GM18508 (cell line): ENCODE results near the gene SHANK3.

Experiments used
- ATAC-seq: cut with Tn5 transposase; IDR thresholded peaks from one replicate; pipeline ENCODE4 v1.9.1; 2021; ENCODE audit warnings: moderate number of reproducible peaks; ENCODE audit not compliant: insufficient read depth, unreplicated experiment

Gene SHANK3

DNA sequence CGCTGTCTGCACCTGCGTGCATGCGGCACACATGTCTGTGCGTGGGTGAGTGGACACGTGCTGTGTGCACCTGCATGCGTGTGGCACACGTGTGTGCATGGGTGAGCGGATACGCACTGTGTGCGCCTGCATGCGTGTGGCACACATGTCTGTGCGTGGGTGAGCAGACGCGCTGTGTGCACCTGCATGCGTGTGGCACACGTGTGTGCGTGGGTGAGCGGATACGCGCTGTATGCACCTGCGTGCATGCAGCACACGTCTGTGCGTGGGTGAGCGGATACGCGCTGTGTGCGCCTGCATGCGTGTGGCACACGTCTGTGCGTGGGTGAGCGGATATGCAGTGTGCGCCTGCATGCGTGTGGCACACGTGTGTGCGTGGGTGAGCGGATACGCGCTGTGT is 38.3 kb downstream of the SHANK3 start:
- ATAC-seq = no peak

DNA sequence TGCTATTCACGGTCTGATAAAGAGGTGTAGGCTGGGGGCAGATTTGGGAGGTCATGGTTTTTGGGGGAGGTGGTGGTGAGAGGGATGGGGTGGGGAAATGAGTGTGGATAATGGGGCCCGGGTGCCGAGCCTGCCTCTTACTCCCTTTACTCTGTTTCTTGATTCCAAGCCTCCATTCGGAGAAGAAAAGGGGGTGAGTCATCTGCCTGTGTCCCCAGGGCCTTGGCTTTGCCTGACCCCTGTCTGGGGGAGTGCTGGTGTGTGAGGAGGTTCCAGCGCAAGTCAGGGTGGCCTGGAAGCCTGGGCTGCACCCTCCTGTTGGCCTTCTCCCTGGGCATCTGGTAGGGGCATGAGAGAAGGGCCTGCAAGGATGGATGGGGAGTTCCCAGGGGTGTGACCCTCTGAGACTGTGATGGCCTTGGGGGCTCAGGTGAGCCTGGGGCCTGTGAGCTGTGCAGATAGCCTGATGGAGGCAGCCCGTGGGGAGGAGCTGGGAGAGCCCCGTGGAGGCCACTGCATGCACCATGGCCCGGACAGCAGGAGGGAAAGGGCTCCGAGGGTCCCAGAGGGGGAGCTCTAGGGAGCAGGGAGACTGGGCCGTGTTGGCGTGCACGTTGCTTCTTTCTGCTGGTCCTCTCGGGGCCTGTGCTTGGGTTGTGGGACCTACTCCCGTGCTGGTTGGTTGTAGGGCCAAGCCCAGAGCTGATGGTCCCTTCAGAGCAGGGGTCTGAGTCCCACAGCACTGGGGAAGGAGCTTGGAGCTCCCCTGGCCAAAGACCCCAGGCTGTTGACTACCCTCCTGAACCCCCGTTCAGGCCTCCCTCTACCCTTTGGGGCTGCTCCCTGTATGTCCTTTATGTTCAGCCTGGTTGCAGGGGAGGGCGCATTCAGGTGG is 39.1 kb downstream of the SHANK3 start:
- no peak for ATAC-seq

DNA sequence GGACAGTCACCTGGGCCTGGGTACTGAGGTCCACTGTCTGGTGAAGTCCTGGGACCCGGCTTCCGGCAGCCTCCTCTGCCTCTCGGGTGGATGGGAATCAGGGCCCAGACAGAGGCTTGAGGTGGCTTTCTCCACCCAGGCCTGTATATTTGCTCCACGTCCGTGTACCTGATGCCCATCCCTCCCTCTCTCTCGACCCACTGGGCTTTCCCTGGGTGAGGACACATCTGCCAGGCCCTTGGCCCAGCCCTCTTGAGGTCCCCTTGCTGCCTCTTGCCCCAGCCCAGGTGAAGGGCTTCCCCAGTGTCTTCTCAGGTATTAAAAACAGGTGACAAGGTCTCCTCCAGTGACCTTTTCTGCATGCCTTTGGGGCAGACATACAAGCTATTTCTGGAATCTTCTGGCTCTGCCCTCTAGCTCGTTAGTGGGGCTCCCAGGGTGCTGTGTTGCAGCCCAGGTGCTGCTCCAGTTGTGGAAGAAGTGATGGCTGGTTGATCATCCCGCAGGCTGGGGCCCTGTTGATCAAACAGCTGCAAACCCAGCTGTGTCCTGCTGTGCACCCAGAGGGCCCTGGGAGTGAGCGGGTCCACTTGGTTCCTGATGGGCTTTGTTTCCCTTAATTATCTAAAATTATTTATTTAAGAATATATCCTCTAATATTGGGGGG is 39.9 kb downstream of the SHANK3 start:
- no peak for ATAC-seq

DNA sequence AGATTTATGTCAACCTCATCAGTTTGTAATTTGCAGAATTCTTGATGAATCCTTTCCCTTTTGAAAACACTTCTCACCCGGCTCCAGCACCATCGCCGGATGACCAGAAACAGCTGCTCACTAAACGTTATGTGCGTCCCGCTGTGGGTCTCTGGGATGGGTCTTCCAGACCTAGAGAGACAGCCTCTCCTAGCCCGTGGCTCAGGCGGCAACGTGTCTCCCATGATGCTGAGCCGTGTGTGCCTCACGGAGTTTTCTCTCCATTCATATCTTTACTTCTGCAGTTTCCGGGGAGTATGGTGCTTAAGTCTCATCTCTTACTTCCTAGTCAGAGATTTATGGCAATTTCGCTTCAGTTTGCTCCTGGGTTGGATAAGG is 40.4 kb downstream of the SHANK3 start:
- ATAC-seq = no peak

DNA sequence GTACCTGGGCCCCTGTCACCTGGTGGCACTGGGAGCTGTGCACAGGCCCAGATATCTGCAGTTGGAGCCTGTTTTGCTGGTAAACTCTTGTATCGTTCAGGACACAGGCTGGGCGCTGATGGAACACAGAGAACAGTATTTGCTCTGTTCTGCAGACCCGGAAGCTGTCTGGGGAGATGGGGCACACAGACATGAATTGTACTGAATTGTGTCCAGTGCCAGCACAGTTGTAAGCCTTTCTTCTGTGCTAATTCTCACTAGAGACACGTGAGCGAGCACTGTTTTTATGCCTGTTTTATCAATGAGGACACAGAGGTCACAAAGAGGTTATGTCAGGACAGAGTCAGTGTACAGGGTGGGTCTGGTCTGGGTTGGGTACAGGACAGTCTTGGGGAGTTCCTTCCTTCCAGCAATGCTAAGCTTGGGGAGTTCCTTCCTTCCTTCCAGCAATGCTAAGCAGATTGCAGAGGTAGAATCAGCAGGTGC is 41.0 kb downstream of the SHANK3 start:
- ATAC-seq = no peak

DNA sequence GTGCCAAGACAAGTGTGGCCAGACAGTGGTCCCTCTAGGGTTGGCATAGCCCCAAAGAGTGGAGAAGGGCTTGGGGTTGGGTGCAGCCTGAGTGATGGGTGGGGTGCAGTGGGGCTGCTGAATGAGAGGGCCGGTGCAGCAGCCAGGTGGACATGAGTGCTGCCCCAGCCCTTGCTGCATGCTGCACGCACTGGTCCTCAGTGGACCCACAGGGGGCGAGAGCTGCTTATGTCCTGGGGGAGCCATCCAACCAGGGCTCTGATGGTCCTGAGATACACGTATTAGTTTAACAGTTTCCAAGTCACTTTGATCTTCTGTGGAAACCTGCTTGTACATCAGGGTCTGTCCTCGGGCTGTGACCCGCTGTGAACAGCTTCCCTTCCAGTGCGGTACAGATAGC is 41.5 kb downstream of the SHANK3 start:
- no peak for ATAC-seq

DNA sequence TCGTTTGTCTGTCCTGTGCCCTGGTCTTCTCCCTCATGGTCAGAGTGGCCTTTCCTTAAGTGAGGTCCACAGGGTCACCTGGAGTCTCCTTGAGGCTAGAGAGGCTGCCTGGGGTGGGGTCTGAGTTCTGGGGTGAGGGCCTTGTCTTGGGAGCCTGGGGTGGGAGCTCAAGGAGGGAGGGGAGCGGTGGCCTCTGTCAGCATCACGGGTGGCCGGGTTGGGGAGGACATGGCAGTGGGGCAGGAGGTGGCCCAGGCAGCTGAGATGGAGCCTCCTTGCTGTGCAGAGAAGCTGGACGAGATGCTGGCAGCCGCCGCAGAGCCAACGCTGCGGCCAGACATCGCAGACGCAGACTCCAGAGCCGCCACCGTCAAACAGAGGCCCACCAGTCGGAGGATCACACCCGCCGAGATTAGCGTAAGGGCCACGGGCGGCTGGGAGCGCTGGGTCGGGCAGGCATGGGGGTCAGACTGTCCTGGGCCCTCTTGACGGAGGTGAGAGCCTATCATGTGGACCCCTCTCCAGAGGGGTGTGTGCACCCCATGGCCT is 42.1 kb downstream of the SHANK3 start:
- ATAC-seq = no peak

DNA sequence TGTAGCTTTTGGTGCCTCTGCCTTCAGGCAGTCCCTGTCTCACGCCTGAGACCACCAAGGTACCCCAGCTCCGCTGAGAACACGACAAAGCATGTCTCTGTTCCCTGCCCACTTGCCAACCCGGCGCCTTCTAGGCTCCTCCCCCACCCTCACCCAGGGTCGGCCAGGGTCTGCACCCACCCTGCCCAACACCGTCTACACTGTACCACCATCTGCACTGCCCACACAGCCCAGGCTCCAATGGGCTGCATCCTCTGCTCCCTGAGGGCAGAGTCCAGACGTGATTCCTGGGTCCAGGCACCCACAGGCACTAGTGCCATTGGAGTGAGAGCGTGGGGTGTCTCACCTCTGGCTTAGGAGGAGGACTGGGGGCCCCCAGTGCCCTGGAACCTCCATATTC is 42.6 kb downstream of the SHANK3 start:
- no peak for ATAC-seq

DNA sequence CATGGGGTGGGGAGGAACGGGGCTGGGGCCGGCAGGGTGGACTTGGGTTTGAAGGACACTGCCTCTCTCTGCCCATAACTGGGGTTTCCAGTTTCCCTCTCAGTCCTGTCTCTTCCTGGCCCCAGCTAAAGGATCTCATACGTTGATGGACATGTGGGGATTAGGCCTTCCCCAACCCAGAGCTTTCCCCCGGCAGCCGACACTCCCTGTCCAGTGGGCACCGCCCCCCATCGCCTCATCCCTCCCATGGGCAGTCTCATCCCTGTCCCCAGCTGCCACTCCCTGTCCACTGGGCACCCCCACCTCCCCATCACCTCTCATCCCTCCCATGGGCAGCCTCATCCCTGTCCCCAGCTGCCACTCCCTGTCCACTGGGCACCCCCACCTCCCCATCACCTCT is 43.2 kb downstream of the SHANK3 start:
- ATAC-seq = no peak

DNA sequence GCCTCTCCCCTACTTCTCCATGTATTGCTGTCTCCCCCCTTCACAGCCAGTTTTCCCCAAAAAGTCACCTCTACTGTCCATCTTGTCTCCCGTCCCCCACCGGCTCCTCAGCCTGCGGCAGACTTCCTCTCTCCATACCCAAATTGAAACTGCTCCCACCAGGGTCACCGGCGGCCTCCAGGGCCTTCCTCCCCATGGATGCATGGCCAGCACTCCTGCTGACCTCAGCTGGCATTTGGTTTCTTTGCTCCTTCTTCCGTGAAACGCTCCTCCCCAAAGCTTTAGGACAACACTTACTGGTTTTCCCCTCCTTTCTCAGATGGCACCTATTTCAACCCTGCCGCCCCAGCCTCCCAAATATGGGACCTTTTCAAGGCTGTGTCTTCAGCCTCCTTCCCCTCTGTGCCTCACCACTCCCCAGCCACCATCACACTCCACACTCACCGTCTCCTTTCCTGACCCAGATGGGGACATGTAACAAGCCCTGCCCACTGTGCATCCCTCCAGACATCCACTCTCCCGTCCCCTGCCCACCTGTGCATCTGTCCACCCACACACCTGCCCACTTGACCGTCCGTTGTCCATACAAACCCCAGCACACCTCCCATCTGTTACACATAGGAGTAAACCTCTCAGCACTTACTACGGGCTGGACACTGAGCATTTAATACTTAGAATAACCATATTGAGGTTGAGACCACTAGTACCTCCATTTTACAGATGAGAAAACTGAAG is 43.8 kb downstream of the SHANK3 start:
- ATAC-seq = no peak

DNA sequence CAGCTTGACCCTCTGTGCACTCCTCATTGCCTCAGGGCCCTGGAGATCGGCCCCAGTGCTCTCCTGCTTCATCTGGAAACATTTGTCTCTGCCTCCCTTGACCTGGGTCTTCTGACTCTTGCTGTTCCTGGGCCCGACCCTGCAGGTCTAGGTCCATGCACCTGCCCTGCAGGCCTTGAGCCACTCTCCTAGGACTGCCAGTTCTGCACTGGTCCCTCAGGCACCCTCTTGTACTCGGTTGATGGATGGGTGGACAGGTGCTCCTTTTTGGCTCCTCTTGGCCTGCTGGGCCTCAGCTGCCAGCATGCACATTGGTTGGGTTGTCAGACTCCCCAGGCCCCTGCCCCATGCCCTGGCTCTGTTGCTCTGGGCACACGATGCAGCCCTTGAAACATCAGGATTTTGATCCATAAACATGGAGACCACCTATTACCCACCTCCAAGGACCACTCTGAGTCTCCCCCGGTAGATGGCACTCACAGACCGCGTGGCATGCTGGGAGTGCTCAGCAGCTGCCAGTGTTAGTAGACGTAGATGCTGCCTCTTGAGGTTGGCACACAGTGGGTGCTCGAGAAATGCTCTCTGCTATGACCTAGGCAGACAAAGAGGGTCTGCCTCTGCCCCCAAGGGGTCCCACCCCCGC is 45.2 kb downstream of the SHANK3 start:
- ATAC-seq = no peak

DNA sequence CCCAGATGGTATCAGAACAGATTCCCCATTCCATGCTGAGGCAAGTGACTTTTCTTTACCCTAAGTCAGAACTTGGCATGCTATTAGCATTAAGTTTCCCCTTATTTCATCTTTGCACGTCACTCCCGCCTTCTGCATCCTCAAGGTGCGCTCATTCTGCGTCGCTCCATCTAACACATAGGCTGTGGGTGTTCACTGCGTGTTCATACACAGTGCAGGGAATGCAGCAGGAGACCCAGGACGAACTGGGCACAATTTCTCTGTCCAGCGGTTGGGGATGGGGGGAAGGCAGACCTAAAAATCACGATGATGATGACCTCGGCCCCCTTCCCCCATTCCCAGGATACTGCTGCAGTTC is 45.7 kb downstream of the SHANK3 start:
- no peak for ATAC-seq

DNA sequence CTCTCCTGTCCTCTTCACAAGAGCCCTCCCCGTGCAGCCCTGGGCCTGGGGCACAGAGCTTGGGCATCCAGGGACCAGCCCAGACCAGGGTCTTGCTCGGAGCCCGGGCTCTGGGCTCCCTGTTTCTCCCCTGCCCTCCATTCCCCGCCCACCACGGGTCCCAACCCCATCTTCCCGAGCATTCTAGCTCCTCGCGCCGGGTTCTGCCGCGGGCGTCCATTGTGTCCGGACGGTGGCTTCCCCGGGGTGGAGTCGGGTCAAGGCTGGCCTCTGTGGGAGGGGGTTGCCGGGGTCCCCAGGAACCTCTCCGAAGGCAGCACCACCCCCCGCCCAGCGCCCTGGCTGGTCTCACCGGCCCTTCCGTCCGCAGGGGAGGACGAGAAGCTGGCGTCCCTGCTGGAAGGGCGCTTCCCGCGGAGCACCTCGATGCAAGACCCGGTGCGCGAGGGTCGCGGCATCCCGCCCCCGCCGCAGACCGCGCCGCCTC is 47.2 kb downstream of the SHANK3 start:
- ATAC-seq = no peak

DNA sequence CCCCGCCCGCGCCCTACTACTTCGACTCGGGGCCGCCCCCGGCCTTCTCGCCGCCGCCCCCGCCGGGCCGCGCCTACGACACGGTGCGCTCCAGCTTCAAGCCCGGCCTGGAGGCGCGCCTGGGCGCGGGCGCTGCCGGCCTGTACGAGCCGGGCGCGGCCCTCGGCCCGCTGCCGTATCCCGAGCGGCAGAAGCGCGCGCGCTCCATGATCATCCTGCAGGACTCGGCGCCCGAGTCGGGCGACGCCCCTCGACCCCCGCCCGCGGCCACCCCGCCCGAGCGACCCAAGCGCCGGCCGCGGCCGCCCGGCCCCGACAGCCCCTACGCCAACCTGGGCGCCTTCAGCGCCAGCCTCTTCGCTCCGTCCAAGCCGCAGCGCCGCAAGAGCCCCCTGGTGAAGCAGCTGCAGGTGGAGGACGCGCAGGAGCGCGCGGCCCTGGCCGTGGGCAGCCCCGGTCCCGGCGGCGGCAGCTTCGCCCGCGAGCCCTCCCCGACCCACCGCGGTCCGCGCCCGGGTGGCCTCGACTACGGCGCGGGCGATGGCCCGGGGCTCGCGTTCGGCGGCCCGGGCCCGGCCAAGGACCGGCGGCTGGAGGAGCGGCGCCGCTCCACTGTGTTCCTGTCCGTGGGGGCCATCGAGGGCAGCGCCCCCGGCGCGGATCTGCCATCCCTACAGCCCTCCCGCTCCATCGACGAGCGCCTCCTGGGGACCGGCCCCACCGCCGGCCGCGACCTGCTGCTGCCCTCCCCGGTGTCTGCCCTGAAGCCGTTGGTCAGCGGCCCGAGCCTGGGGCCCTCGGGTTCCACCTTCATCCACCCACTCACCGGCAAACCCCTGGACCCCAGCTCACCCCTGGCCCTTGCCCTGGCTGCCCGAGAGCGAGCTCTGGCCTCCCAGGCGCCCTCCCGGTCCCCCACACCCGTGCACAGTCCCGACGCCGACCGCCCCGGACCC is 48.0 kb downstream of the SHANK3 start:
- ATAC-seq = no peak

DNA sequence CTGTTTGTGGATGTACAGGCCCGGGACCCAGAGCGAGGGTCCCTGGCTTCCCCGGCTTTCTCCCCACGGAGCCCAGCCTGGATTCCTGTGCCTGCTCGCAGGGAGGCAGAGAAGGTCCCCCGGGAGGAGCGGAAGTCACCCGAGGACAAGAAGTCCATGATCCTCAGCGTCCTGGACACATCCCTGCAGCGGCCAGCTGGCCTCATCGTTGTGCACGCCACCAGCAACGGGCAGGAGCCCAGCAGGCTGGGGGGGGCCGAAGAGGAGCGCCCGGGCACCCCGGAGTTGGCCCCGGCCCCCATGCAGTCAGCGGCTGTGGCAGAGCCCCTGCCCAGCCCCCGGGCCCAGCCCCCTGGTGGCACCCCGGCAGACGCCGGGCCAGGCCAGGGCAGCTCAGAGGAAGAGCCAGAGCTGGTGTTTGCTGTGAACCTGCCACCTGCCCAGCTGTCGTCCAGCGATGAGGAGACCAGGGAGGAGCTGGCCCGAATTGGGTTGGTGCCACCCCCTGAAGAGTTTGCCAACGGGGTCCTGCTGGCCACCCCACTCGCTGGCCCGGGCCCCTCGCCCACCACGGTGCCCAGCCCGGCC is 48.7 kb downstream of the SHANK3 start:
- no peak for ATAC-seq

DNA sequence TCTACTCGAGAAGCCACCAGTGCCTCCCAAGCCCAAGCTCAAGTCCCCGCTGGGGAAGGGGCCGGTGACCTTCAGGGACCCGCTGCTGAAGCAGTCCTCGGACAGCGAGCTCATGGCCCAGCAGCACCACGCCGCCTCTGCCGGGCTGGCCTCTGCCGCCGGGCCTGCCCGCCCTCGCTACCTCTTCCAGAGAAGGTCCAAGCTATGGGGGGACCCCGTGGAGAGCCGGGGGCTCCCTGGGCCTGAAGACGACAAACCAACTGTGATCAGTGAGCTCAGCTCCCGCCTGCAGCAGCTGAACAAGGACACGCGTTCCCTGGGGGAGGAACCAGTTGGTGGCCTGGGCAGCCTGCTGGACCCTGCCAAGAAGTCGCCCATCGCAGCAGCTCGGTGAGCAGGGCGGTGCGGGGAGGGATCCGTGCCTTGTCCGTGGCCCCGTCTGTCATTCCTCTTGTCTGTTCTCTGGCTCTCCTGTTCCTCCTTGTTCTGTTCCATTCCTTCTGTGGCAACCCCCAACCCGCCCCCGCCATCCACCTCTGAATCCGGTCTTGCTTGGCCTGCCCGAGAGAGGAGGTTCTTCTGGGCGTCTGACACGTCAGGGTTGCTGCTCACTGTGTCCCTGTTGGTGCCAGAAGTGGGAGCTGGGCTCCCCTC is 49.6 kb downstream of the SHANK3 start:
- ATAC-seq = no peak
